ENCODE measurements around the gene PPM1L.
"Not testable (repeated sequence)": the region's sequence is repeated elsewhere in the genome, so short reads cannot be mapped to it uniquely, and the experiment has no call there.

The PPM1L gene

DNA sequence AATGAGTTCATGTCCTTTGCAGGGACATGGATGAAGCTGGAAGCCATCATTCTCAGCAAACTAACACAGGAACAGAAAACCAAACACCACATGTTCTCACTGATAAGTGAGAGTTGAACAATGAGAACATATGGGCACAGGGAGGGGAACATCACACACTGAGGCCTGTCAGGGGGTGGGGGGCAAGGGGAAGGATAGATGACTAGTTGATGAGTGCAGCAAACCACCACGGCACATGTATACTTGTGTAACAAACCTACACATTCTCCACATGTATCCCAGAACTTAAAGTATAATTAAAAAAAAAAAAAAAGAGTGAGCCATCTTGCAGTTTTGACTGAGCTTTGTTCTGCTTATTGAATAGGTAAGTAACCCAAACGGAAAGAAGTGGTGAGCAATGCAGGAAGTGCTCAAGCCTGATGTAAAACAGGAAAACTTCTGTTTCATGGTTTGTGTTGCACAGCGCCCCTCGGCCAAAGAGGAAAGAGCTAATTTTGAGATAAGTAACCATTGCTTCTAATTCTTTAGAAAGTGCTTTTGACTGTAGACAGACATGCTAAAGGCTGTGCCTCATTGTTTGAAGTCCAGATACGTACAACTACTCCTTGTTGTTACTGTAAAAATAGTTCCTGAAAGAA is 279.0 kb downstream of the PPM1L start:
- DNase-seq (ENCODE audit: low read depth in 2 of 2), result not testable (repeated sequence)

DNA sequence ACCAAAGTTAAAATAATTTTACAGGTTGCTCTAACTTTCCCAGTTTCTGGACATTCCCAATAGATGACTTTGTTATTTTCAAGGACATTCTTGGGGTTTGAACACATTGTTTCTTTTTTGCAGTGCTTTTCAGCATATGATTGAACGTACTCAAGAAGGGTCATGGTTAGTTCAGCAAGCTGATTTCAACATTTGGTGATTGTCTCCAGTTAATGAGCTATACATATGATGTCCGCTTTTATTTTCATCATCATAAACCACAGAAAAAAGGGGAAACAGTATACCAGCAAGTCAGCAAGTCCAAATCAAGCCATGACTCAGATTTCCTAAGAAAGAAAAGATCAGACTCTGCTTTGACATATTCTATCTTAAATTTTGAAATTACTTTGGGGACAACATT is 279.7 kb downstream of the PPM1L start:
- no peak for DNase-seq (ENCODE audit: low read depth in 2 of 2)

DNA sequence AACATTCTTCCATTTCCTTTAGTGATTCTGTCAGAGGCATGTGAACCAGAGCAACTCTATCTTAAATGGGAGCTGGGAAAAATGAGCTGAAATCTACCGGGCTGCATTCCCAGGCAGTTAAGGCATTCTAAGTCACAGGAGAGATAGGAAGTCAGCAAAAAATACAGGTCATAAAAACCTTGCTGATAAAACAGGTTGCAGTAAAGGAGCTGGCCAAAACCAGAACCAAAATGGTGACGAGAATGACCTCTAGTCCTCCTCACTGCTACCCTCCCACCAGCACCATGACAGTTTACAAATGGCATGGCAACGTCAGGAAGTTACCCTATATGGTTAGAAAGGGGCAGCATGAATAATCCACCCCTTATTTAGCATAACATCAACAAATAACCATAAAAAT is 282.7 kb downstream of the PPM1L start:
- no peak for DNase-seq (ENCODE audit: low read depth in 2 of 2)

DNA sequence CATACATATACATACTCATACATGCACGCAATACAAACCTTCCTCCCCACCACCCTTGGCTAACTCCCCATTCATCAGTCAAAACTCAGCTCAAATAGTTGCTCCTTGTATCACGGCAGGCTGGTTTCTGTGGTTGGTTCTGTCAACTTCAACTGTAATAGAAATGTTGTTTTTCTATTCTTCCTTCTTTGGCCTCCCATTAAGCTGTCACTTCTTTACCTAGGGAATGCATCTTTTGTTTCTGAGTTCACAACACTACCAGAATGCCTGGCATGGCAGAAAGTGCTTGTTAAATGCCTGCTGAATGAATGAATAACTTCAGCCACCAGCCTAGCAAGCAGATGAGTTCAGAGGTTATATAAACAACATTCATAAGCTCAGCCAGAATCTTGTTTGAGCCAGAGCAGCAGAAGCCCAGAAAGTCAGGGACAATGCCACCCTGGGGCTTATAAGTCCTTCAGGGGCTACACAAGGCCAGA is 286.0 kb downstream of the PPM1L start:
- no peak for DNase-seq (ENCODE audit: low read depth in 2 of 2)

DNA sequence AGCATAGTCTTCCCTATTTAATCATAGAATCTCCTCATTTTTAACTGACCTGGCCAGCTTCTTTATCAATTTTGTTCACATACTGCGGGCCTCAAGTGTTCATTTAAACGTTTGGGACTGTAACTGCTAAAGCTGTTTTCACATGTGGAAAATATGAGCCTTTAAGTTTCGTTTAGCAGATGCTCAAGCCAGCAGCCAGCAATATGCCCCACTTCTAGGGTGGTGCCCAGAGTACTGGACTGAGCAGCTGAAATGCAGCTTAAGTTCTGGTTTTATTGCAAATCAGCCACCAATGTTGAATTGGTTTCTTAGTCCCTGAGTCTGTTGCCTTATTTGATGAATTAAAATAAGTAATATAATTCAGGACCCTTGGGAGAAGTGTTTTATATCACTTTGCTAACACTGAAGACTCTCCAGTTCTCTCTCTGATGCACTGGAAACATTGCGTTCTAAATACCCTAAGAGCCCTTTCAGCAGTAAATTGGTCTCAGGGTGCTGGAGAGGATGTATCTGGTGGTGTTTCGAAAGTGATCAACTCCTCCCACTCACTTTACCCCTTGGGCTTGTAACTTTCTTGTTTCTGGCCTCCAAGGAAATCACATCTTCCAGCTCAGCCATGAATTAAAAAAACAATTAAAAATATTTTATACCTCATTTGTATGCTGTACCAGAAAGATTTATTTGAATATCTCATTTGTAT is 287.5 kb downstream of the PPM1L start:
- DNase-seq (ENCODE audit: low read depth in 2 of 2), result no peak

DNA sequence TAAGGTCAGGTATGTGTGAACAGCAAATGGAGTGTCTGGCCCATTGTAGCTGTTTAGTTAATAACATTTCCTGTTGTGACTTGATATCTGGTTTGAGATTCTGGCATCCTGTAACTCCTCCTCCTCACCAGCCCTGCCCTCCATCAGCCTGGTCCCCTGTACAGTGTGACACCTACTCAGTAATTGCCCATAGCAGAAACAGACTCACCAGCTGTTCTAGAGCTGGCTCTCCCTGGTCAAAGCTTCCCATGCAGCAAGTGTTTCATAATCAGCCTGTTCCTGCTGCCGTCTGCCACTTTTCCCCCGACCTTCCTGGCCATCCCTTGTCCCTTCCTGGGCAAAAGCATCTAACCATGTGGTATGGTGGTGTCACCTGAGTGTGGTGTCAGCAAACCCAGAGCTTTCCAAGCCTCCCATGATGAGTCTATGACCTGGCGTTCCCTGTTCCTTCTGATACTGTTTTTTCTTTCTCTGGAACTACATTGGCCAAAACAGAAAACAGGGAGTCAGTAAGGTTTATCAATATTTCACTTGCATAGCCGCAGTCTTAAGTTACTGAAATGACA is 293.7 kb downstream of the PPM1L start:
- no peak for DNase-seq (ENCODE audit: low read depth in 2 of 2)

DNA sequence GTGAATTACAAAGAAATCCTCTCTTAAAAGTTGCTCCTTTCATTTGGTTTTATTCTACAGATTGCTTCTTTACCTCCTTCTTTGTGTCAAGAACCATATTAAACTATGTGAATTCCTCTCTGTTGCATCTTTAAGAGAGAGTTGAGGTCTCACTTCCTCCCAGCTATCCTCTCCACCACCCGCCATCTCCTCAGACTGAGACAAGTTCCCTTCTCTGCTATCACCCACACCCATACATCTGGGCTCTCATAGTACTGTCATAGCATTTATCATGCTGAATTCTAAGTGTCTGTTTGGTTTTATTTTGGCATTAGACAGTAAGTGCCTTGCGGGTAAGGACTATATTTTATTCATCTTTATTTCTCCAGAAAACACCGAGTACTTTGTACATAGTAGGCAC is 294.9 kb downstream of the PPM1L start:
- DNase-seq (ENCODE audit: low read depth in 2 of 2), result no peak

DNA sequence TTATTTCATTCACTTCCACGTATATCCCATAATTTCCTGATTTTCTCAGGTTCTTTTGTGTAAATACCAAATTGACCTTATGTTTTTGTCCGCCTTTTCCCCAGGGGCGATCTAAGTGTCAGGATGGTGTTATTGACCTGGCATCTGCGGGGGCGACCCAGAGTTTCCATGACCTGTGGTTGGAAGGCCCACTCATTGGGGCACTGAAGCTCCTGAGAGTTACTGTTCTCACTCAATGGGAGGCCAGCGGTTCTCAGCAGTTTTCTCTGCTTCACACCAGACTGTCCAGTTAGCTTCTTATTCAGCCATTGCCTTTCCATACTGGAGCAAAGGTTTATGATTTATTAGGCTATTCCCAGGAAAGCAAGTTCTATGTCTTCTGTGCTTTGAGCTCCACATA is 295.8 kb downstream of the PPM1L start:
- no peak for DNase-seq (ENCODE audit: low read depth in 2 of 2)

DNA sequence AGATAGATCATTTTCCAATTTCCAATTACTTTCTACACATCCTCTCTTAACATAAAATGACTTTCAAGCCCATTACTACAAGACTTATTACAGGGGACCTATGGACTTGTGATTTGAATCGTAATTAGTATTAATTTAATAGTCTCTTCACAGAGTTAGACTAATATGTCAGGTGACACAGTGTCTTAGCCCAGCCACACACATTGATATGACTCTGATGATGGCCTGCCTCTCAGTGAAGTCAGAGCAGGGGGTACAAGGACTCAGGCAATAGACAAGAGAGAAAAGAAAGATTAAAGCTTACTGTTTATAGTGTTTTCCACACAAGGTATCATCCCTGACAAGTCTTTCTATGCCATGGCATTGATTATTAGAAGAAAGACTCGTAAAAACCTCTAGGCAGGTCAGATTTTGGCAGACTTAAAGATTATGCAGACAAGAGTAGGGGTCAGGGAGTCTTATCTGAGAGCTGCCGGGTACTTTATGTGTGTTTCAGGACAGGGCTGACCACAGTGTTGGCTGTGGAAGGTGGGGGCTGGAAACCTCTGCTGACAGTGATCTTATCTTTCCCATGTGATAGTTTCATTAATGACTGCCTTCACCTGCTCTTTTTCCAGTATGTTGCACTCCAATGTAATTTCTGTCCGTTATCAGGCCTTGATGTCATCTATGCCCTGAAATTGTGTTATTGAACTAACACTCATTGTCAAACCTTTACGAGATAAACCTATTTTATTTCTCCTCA is 299.0 kb downstream of the PPM1L start:
- no peak for DNase-seq (ENCODE audit: low read depth in 2 of 2)

DNA sequence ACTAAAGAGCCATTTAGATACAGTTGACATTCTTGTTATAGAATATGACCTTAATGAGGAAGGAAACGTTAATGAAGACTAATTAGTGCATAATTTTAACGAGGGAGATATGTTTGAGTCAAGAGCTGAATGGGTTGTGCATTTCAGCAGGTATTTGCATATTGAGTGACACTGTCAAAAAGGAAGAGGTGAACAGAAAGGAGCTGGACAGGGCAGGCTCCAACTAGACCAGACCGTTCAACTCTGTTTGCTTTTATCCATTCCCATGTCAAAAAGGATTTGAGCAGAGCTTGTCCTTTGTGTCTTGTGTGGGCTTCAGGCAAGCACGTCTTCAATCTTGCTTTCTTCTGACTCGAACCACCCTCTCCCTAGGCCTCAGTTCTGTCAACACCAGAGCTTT is 308.4 kb downstream of the PPM1L start:
- DNase-seq (ENCODE audit: low read depth in 2 of 2), result no peak

DNA sequence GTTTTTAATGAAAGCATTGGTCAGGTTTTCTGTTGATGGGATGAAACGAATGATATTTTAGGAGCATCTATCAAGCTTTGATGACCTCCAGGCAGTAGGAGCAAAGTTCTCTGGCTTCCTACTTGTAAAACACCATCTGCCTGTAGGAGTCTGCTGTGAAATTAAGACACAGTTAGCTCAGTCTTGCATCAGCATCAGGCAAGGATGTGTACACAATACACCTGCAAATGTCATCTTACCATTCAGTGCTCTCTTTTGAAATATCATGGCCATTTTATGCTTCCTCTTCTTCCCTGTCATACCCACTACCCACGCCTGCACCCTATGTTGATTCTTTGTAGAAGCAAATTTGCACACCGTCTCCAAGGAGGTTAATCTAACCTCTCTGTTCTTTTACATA is 310.9 kb downstream of the PPM1L start:
- no peak for DNase-seq (ENCODE audit: low read depth in 2 of 2)

DNA sequence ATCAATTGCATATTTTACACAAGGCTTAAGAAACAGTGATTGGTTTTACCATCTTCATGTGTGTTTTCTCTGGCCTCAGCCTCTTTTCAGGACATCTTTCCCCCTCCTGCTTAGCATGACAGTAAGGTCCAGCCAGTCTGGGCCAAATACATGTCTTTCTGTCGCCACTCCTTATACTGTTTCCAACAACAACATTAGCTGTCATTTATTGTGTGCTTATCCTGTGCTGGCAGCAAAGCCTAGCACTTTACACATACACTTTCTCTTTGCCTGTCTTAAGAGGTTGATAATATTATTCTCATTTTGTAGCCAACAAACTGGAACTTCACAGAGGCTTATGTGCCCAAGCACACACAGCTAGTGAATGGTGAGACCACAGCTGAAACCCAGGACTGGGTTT is 311.3 kb downstream of the PPM1L start:
- no peak for DNase-seq (ENCODE audit: low read depth in 2 of 2)

DNA sequence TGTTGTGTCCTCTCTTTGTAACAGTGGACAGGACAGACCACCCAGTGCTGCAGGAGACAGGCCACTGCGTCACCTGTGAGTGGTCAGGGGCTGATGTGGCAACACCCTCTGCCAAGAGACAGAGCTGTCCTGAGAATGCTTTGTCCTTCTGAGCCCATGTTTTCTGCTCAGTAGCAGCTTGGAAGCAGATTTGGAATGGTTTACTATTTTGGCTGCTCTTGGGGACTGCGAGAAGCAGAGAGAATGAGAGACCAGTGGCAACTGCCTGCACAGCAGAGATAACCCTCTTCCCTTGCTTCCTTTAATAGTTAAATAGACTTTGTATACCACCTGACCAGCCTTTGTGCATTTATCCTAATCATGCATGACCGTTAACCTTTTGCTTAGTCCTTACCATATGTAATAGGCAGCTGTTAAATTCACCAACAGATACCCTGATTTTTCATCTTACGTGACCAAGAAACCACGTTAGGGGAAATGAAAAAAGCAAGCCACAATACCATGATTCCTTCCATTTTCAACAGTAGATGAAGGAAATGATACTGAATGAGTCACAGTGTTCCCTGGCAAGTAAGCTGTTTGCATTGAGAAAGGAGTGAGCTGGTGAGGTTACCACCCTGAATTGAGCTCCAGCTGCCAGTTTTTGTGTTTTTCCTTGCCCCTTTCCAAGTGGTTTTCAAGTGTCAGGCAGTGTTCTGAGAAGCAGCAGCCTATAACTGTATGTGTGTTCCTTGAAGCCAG is 313.6 kb downstream of the PPM1L start:
- DNase-seq (ENCODE audit: low read depth in 2 of 2), result no peak

DNA sequence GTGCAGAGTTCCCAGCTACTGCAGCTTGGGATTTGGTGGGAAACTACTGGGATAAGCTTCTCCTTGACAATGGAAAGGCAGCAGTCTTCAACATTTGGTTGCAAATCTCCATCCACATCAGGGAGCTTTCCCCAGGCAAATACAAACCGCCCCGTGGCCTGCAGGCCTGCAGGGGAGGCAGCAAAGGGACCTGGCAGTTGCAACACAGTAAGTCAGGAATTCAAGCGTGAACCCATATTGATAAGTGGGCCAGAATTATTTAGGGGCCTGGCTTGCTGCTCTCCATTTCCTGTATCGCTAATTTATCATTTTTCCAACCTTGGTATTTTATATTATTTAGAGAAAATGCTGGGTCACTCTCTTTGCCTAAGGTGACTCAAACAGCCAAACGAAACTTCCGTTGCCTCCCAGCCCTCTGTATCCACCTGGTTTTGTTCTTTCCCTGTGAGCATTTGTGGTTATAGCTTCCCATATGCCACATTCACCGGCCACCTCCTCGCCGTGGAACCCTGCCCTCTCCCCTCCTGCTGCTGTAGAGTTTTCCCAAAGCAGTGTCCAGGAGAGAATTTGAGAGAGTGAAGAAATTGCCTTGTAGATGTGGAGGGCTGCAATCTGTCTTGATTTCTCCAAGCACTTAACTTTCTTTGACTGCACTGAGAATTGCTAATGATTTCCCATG is 314.4 kb downstream of the PPM1L start:
- no peak for DNase-seq (ENCODE audit: low read depth in 2 of 2)

DNA sequence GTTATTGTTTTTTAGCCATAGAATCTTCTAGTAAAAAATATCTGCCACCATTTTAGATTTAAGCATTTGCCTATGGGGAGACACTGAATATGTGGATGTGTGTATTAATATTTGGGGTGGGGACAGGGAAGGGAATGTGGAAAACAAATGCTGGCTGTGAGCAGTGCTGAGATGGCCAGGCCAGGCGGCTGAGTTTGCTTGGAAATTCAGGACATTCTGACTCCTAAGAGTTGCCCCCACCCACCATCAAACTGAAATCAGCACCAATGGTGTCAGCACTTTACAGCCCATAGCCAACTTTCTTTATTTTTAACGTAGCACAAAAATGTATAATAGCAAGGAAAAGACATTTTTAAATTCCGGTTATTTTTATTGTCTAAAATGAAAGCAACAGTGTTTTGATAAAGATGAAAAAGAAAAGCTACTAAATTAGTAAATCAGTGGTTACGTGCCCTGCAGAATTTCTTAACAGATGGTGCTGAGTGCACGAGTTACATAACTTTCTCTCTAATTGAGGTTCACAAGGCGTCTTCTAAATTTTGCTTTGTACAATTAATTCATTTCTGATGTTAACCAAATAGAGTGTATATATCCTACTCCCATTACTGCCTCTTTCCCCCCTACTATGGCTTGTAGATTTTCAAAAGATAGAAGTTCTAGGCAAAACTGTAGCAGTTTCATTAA is 315.1 kb downstream of the PPM1L start:
- no peak for DNase-seq (ENCODE audit: low read depth in 2 of 2)

DNA sequence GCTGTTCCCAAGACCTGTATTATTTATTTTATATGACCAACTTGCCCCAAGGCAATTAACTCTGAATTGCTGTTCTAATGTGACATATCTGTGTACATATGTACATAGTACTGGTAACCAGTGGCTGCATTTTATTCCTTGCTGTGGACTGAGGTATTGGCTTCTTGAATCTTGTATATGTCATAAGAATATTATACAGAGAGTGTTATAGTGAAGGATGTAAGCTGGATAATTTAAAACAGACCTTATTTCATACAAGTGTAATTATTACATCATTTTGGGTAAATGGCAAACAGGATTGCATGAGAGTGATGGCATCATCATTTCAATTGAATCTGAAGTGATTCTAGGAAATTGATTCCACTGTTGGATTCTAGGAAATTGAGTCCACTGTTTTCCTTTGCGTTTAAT is 316.2 kb downstream of the PPM1L start:
- DNase-seq (ENCODE audit: low read depth in 2 of 2), result no peak

DNA sequence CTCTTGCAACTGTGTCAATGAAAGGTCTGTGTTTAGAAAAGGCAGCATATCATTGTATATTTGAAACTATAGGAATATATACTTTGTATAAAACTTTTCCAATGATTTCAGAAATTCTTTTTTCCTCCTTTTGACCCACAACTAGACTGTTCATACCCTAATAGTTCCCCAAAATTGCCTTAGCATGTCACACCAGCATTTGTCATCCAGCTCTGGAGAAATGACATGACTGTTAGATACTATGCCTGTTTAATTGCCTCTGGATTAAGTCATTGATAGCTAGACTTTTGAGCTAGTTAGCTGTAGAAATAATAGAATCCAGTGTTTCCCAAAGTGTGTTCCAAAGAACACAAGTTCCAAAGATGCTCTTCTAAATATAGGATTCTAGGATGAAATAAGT is 316.7 kb downstream of the PPM1L start:
- no peak for DNase-seq (ENCODE audit: low read depth in 2 of 2)

DNA sequence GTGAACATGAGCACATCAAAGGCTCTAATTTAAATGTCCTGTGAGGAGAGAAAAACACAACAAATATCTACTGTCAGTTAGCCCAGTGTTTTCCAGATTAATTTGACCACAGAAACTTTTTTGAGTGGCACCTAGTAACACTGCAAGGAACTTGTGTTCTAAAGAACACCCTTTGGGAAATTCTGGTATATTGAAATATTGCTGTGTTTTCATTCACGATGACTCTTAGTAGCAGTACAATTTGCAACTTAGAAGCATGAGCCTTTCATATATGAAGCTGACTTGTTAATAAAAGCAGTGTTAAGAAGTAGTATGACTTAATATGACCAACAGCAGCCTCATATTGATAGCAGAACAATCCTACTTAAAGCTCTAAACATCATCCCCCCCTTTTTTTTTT is 317.1 kb downstream of the PPM1L start:
- DNase-seq (ENCODE audit: low read depth in 2 of 2), result no peak

DNA sequence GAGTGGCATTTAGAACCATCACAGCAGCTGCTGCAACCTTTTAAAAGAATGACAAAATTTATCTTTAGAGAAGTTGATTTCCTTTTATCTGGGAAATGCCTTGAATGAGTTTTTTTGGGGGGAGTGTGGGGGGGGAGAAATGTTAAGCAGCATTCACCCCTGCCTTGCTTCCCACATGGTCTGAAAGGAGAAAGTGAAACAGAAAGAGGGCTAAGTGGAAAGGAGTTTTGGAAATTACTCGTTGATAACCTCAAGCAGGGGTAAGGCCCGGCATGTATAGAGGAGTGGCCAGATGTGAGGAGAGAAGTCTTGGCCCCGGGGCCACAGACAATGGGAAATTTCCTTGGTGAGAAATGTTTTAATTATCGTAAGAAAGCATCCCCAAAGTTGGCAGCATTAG is 325.6 kb downstream of the PPM1L start:
- DNase-seq (ENCODE audit: low read depth in 2 of 2), result no peak

DNA sequence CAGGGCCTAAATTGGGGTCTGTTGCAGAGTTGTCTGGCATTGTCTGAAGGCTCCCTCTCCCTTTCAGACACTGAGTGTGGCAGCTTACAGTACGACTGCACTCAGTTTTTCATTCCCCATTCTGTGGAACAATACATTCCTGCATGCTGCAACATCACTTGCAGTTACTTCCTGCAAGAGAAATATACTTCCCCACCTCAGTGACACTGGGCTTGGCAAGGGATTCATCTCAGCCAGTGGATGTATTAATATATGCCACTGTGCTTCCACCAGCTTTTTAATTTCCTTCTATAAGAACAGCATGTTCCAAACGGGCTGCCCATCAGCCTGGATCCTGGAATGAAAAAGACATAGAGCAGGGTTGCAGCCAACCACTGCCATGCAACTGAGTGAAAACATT is 326.0 kb downstream of the PPM1L start:
- DNase-seq (ENCODE audit: low read depth in 2 of 2), result no peak

DNA sequence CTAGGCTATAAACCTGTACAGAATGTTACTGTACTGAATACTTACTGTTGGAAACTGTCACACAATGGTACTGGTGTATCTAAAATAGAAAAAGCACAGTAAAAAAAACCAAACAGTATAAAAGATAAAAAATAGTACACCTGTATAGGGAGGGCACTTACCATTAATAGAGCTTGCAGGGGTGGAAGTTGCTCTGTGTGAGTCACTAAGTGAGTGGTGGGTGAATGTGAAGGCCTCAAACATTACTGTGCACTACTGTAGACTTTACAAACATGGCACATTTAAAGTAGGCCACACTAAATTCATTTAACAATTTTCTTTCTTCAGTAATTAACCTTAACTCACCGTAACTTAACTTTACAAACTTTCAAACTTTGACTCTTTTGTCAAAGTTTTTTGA is 327.1 kb downstream of the PPM1L start:
- DNase-seq (ENCODE audit: low read depth in 2 of 2), result no peak

Measured in stimulated activated CD8-positive, alpha-beta memory T cell treated with anti-CD3 and anti-CD28 coated beads, Interleukin-7, amount 100 ng/mL, for 4 hours (primary cell).